H9 (cell line): ENCODE measurements around the gene DDO. TPM values are rescaled to one million over a fixed set of nuclear protein-coding genes. Genes with fewer than 3 reads are reported as not detected.

Experiments
- DNase-seq: peaks from one replicate; pipeline ENCODE4 v3.0.0-alpha.2; 2017
- H2AFZ ChIP-seq: one replicate; pipeline ENCODE4 v1.6.1; 2013; ENCODE audit warnings: mild to moderate bottlenecking, low read length, control low read depth, moderate library complexity
- H2AK5ac ChIP-seq: 2 replicates; pipeline ENCODE4 v1.6.1; 2013; ENCODE audit warnings: low read length, control low read depth, mixed read lengths; ENCODE audit not compliant: insufficient read length
- H2BK120ac ChIP-seq: one replicate; pipeline ENCODE4 v1.6.1; 2013; ENCODE audit warnings: low read depth, mild to moderate bottlenecking, low read length, control low read depth, inconsistent platforms; ENCODE audit not compliant: poor library complexity, severe bottlenecking
- H2BK12ac ChIP-seq: 2 replicates; pipeline ENCODE4 v1.6.1; 2013; ENCODE audit warnings: low read length, control low read depth, mixed read lengths, low read depth; ENCODE audit not compliant: insufficient read length
- H2BK15ac ChIP-seq: 2 replicates; pipeline ENCODE4 v1.6.1; 2013; ENCODE audit warnings: low read depth, low read length, control low read depth
- H2BK20ac ChIP-seq: one replicate; pipeline ENCODE4 v1.6.1; 2013; ENCODE audit warnings: low read depth, mild to moderate bottlenecking, low read length, control low read depth, inconsistent platforms; ENCODE audit not compliant: poor library complexity, severe bottlenecking
- H2BK5ac ChIP-seq: 2 replicates; pipeline ENCODE4 v1.6.1; 2013; ENCODE audit warnings: low read length, control low read depth, mixed read lengths; ENCODE audit not compliant: insufficient read length
- H3K14ac ChIP-seq: 2 replicates; pipeline ENCODE4 v1.6.1; 2013; ENCODE audit warnings: low read length, control low read depth; ENCODE audit not compliant: insufficient read depth
- H3K18ac ChIP-seq: 2 replicates; pipeline ENCODE4 v1.6.1; 2013; ENCODE audit warnings: low read depth, mild to moderate bottlenecking, mixed read lengths, low read length, control low read depth; ENCODE audit not compliant: insufficient read length
- H3K23ac ChIP-seq: 2 replicates; pipeline ENCODE4 v1.6.1; 2013; ENCODE audit warnings: low read length, control low read depth, mixed read lengths, low read depth; ENCODE audit not compliant: insufficient read length
- H3K23me2 ChIP-seq: 2 replicates; pipeline ENCODE4 v1.6.1; 2013; ENCODE audit warnings: low read depth, mild to moderate bottlenecking, mixed read lengths, low read length, control low read depth; ENCODE audit not compliant: insufficient read length, poor library complexity, severe bottlenecking
- H3K27ac ChIP-seq: 2 replicates; pipeline ENCODE4 v1.5.1; 2013; ENCODE audit warnings: low read length, control low read depth, mixed read lengths, low read depth; ENCODE audit not compliant: insufficient read length
- H3K27me3 ChIP-seq: 2 replicates; pipeline ENCODE4 v1.6.1; 2013; ENCODE audit warnings: low read length, control low read depth, inconsistent platforms; ENCODE audit not compliant: insufficient read depth
- H3K4ac ChIP-seq: 2 replicates; pipeline ENCODE4 v1.6.1; 2013; ENCODE audit warnings: low read depth, mild to moderate bottlenecking, control low read depth, inconsistent platforms, low read length, moderate library complexity
- H3K4me1 ChIP-seq: 2 replicates; pipeline ENCODE4 v1.6.1; 2013; ENCODE audit warnings: low read length, control low read depth, inconsistent platforms; ENCODE audit not compliant: insufficient read depth
- H3K4me2 ChIP-seq: 2 replicates; pipeline ENCODE4 v1.6.1; 2013; ENCODE audit warnings: low read length, control low read depth, mixed read lengths; ENCODE audit not compliant: insufficient read length, insufficient read depth
- H3K56ac ChIP-seq: 2 replicates; pipeline ENCODE4 v1.6.1; 2013; ENCODE audit warnings: low read depth, mild to moderate bottlenecking, mixed read lengths, low read length, control low read depth; ENCODE audit not compliant: insufficient read length
- H3K79me1 ChIP-seq: 2 replicates; pipeline ENCODE4 v1.6.1; 2013; ENCODE audit warnings: low read depth, mild to moderate bottlenecking, moderate library complexity, low read length, control low read depth, inconsistent platforms; ENCODE audit not compliant: insufficient read depth, poor library complexity, severe bottlenecking
- H3K79me2 ChIP-seq: 2 replicates; pipeline ENCODE4 v1.6.1; 2013; ENCODE audit warnings: low read length, control low read depth, inconsistent platforms; ENCODE audit not compliant: insufficient read depth
- H3K9ac ChIP-seq: 2 replicates; pipeline ENCODE4 v1.6.1; 2013; ENCODE audit warnings: low read length, control low read depth, mixed read lengths; ENCODE audit not compliant: insufficient read length; ENCODE audit errors: extremely low read depth
- H3K9me3 ChIP-seq: one replicate; pipeline ENCODE4 v1.6.1; 2013; ENCODE audit warnings: low read depth, low read length, inconsistent platforms; ENCODE audit not compliant: control insufficient read depth
- H3T11ph ChIP-seq: one replicate; pipeline ENCODE4 v1.6.1; 2013; ENCODE audit warnings: mild to moderate bottlenecking, low read length, control low read depth, inconsistent platforms
- H4K20me1 ChIP-seq: one replicate; pipeline ENCODE4 v1.6.1; 2013; ENCODE audit not compliant: control insufficient read depth, insufficient read length, insufficient read depth
- H4K5ac ChIP-seq: 2 replicates; pipeline ENCODE4 v1.6.1; 2013; ENCODE audit warnings: low read depth, mild to moderate bottlenecking, mixed read lengths, low read length, control low read depth; ENCODE audit not compliant: insufficient read length
- H4K8ac ChIP-seq: replicated peaks from 2 replicates; pipeline ENCODE4 v1.6.1; 2013; ENCODE audit warnings: low read length, control low read depth, mixed read lengths, low read depth; ENCODE audit not compliant: insufficient read length
- H4K91ac ChIP-seq: 2 replicates; pipeline ENCODE4 v1.6.1; 2013; ENCODE audit warnings: low read depth, mild to moderate bottlenecking, moderate library complexity, mixed read lengths, low read length, control low read depth; ENCODE audit not compliant: insufficient read length
- H3K27ac Mint-ChIP-seq, 3 experiments: 2 replicates in 2 of 3; 3 replicates in 1 of 3; pipeline ENCODE4 v1.8.0; 2020 to 2021; ENCODE audit warnings: mixed read lengths in 3 of 3, mild to moderate bottlenecking in 1 of 3, moderate library complexity in 1 of 3
- H3K27me3 Mint-ChIP-seq: 2 replicates; pipeline ENCODE4 v1.8.0; 2021; ENCODE audit warnings: low read depth, mild to moderate bottlenecking, moderate library complexity, mixed read lengths
- H3K36me3 Mint-ChIP-seq, 3 experiments: 2 replicates in 2 of 3; 3 replicates in 1 of 3; pipeline ENCODE4 v1.8.0; 2020 to 2021; ENCODE audit warnings: low read depth in 3 of 3, mixed read lengths in 3 of 3; ENCODE audit not compliant: insufficient read depth in 1 of 3
- H3K4me1 Mint-ChIP-seq, 2 experiments: 2 replicates each; pipeline ENCODE4 v1.8.0; 2020; ENCODE audit warnings: mixed read lengths in 2 of 2
- H3K4me3 Mint-ChIP-seq, 2 experiments: 2 replicates in 1 of 2; 3 replicates in 1 of 2; pipeline ENCODE4 v1.8.0; 2020 to 2021; ENCODE audit warnings: mild to moderate bottlenecking in 2 of 2, mixed read lengths in 2 of 2, moderate library complexity in 1 of 2
- H3K9me3 Mint-ChIP-seq, 2 experiments: 2 replicates in 1 of 2; 3 replicates in 1 of 2; pipeline ENCODE4 v1.8.0; 2020; ENCODE audit warnings: mild to moderate bottlenecking in 2 of 2, mixed read lengths in 2 of 2, moderate library complexity in 1 of 2
- WGBS: extraction: QIAGEN DNeasy Blood & Tissue Kit; methylation state at CpG from one replicate; pipeline ENCODE4 v1.1.7; 2013; ENCODE audit warnings: missing lambda C conversion rate, low lambda C conversion rate, mixed read lengths; ENCODE audit not compliant: insufficient read length; ENCODE audit errors: extremely low coverage; 5-methylcytosine and 5-hydroxymethylcytosine counted together
- total RNA-seq: library from RNA; stranded (reverse); gene quantifications from 2 replicates; pipeline ENCODE4 v1.2.1, GENCODE V29; 2021
- TF ChIP-seq, protein P1 (sequence below): fragments of 200-600 bp; sonication (generic); conservative IDR thresholded peaks from 3 replicates; pipeline ENCODE4 v1.8.0; 2021; ENCODE audit warnings: antibody characterized with exemption, mild to moderate bottlenecking

The DDO gene
- total RNA-seq, 1 experiment from 2014 or later: not detected

DNA sequence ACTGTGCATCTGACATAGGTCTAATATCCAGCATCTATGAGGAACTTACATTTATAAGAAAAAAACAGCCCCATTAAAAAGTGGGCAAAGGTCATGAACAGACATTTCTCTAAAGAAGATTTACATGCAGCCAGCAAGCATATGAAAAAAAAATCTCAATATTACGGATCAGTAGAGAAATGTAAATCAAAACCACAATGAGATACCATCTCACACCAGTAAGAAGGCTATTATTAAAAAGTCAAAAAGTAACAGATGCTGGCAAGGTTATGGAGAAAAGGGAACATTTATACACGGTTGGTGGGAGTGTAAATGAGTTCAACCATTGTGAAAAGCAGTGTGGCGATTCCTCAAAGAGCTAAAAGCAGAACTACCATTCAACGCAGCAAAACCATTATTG lies 70.3 kb downstream of the DDO start:
- H3K18ac ChIP-seq: no peak overlapping the region

More for the DNA sequence above, 70.3 kb downstream of the DDO start:
- no CpG with 5 or more reads among the region's 4 CpGs for WGBS
- Histone ChIP-seq H3K4me1 (no peaks in the 10 kb centered on the region), H3K79me1 (no peaks in the 10 kb centered on the region), H4K5ac (no peak overlapping the region), H2BK20ac (no peak overlapping the region), H2BK15ac (no peak overlapping the region), H3K56ac (no peak overlapping the region), H4K8ac (no peak overlapping the region), H2BK5ac (no peak overlapping the region), H3K27ac (no peak overlapping the region), H3K27me3 (no peaks in the 10 kb centered on the region), H2AFZ (no peak overlapping the region), H3K23ac (no peak overlapping the region), H3K9me3 (no peaks in the 10 kb centered on the region), H3K4ac (no peak overlapping the region), H3T11ph (no peak overlapping the region), H4K91ac (no peak overlapping the region), H3K4me2 (no peak overlapping the region), H2AK5ac (no peak overlapping the region), H4K20me1 (no peaks in the 10 kb centered on the region), H2BK120ac (no peak overlapping the region), H3K14ac (no peak overlapping the region), H3K79me2 (no peaks in the 10 kb centered on the region), H3K23me2 (no peaks in the 10 kb centered on the region), H2BK12ac (no peak overlapping the region), H3K9ac (no peak overlapping the region)
- H3K27ac Mint-ChIP-seq: no peak overlapping the region
- no peaks in the 10 kb centered on the region for H3K9me3 Mint-ChIP-seq
- peaks cover 11 to 12% of the 10 kb centered on the region in 2 experiments for H3K4me1 Mint-ChIP-seq
- no peaks in the 10 kb centered on the region for H3K27me3 Mint-ChIP-seq
- no peak overlapping the region for H3K4me3 Mint-ChIP-seq
- TF ChIP-seq, protein P1, sequence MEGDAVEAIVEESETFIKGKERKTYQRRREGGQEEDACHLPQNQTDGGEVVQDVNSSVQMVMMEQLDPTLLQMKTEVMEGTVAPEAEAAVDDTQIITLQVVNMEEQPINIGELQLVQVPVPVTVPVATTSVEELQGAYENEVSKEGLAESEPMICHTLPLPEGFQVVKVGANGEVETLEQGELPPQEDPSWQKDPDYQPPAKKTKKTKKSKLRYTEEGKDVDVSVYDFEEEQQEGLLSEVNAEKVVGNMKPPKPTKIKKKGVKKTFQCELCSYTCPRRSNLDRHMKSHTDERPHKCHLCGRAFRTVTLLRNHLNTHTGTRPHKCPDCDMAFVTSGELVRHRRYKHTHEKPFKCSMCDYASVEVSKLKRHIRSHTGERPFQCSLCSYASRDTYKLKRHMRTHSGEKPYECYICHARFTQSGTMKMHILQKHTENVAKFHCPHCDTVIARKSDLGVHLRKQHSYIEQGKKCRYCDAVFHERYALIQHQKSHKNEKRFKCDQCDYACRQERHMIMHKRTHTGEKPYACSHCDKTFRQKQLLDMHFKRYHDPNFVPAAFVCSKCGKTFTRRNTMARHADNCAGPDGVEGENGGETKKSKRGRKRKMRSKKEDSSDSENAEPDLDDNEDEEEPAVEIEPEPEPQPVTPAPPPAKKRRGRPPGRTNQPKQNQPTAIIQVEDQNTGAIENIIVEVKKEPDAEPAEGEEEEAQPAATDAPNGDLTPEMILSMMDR: no peak
- DNase-seq: no peak
- no peaks in the 10 kb centered on the region for H3K36me3 Mint-ChIP-seq
